ENCODE data around the gene GTPBP10. TPM values are rescaled to one million over a fixed set of nuclear protein-coding genes. Genes with fewer than 3 reads are reported as not detected.

GTPBP10 gene
- total and polyA plus RNA-seq, 2 of the 13 experiments (the other 11 are each of a cell fraction or from before 2014, with no cell fraction given) = 13.3 to 38.7 TPM

GRCh38 chr7:90345016-90345415, 1.5 kb upstream of the GTPBP10 start:
- DNase-seq (ENCODE audit: low spot score) (no peak), FAIRE-seq (no peak), ATAC-seq (no peak)
- Histone ChIP-seq H2AFZ (ENCODE audit: low read length) (peak overlapping the region; percentile 89), H3K4me3 (replicated peaks in 1 of 3; ENCODE audit: insufficient read depth in 1 of 3, low read depth in 2 of 3, low read length in 3 of 3) (peak overlapping the region; percentile 80 to 97 (median 89); a peak in 4 of 6 replicates), H3K27me3 (ENCODE audit: control insufficient read depth in 1 of 2, insufficient read depth in 2 of 2, low read length in 2 of 2) (no peaks in the 10 kb centered on the region; a peak in 1 of 5 replicates), H3K27ac (ENCODE audit: extremely low read length, insufficient read depth, low read length) (no peak overlapping the region), H3K36me3 (replicated peaks in 1 of 2; ENCODE audit: control insufficient read depth in 1 of 2, insufficient read depth in 2 of 2, low read length in 2 of 2) (no peaks in the 10 kb centered on the region), H3K79me2 (ENCODE audit: insufficient read depth, low read length) (peaks cover 28% of the 10 kb centered on the region), H3K9me3 (ENCODE audit: low read length) (no peaks in the 10 kb centered on the region), H4K20me1 (ENCODE audit: insufficient read depth, low read length) (no peaks in the 10 kb centered on the region), H3K4me1 (ENCODE audit: insufficient read depth, low read length) (peaks cover 33% of the 10 kb centered on the region), H3K9ac (ENCODE audit: insufficient read depth, low read depth, low read length) (peak overlapping the region; percentile 94; the same call in 1 of the 2 replicates), H3K4me2 (ENCODE audit: low read depth, low read length) (peak overlapping the region; percentile 78)
- no peak for TF ChIP-seq NCOA5 (CRISPR knock-in tag; IDR thresholded peaks at IDR 0.05)
- no peak for TF ChIP-seq BCL3 (CRISPR knock-in tag; IDR thresholded peaks at IDR 0.05)
- 0 out of 2 replicates have a peak, but pooled peaks have one; percentile 2 for TF ChIP-seq GATAD2A (CRISPR knock-in tag; IDR thresholded peaks at IDR 0.05)
- ChIA-PET POLR2A (interaction anchor here (1.5 kb wide), 2 partner anchors 59 to 134 kb away, joined by 5 to 6 read pairs; partner anchors contain the start of gene STEAP2), CTCF (ENCODE audit: low intra/inter-chr PET ratio, low total read pairs) (no interaction called here)
- in situ Hi-C loops (cut with HindIII; ENCODE audit: extremely low pct_ligation_motif_present, low pct_unique_long_range_greater_than_20kb) (loop anchor here (5.0 kb wide), 1 partner anchor 62 kb away; no protein-coding TSS in a partner anchor), intact Hi-C loops (cut with micrococcal nuclease; ENCODE audit: unreplicated experiment) (loop anchor here (5.0 kb wide), 2 partner anchors 78 to 193 kb away; partner anchors contain the start of gene STEAP1)
- no TSS peak for BruUV-seq (replicated peaks)

GRCh38 chr7:90345595-90346335, 751 bp upstream of the GTPBP10 start:
- H3K27me3 ChIP-seq (ENCODE audit: control insufficient read depth in 1 of 2, insufficient read depth in 2 of 2, low read length in 2 of 2) = no peaks in the 10 kb centered on the region; a peak in 1 of 5 replicates
- H3K9me3 ChIP-seq (ENCODE audit: low read length) = no peaks in the 10 kb centered on the region
- peaks cover 35% of the 10 kb centered on the region for H3K79me2 ChIP-seq (ENCODE audit: insufficient read depth, low read length)
- intact Hi-C loops (cut with micrococcal nuclease; ENCODE audit: unreplicated experiment) (loop anchor here (1.0 to 5.0 kb wide), 5 partner anchors 58 to 193 kb away; partner anchors contain the start of genes CLDN12, STEAP1 and STEAP2), in situ Hi-C loops (cut with HindIII; ENCODE audit: extremely low pct_ligation_motif_present, low pct_unique_long_range_greater_than_20kb) (loop anchor here (5.0 kb wide), 1 partner anchor 62 kb away; no protein-coding TSS in a partner anchor)
- no peak for FAIRE-seq
- WGBS (ENCODE audit: low lambda C conversion rate) = 1% methylated on average over 18 of the region's 18 CpGs
- H3K4me2 ChIP-seq (ENCODE audit: low read depth, low read length) = peak overlapping the region; percentile 78
- H3K27ac ChIP-seq (ENCODE audit: extremely low read length, insufficient read depth, low read length) = peak overlapping the region; percentile 97
- H2AFZ ChIP-seq (ENCODE audit: low read length) = peak overlapping the region; percentile 89
- ATAC-seq = peak; percentile 62
- peaks cover 33% of the 10 kb centered on the region for H3K4me1 ChIP-seq (ENCODE audit: insufficient read depth, low read length)
- POLR2A ChIA-PET = interaction anchor here (1.0 to 1.5 kb wide), 5 partner anchors 9 to 173 kb away, joined by 3 to 6 read pairs (median 3); partner anchors contain the start of gene STEAP2
- H3K4me3 ChIP-seq (replicated peaks in 1 of 3; ENCODE audit: insufficient read depth in 1 of 3, low read depth in 2 of 3, low read length in 3 of 3) = peak overlapping the region; percentile 80 to 97 (median 89)
- DNase-seq (ENCODE audit: low spot score) = peak; percentile 18
- CTCF ChIA-PET (ENCODE audit: low intra/inter-chr PET ratio, low total read pairs) = interaction anchor here (1.2 kb wide), 1 partner anchor 68 kb away, joined by 3 read pairs; no protein-coding TSS in a partner anchor
- no peaks in the 10 kb centered on the region for H4K20me1 ChIP-seq (ENCODE audit: insufficient read depth, low read length)
- TSS peak; percentile 88 for BruUV-seq (replicated peaks)
- H3K9ac ChIP-seq (ENCODE audit: insufficient read depth, low read depth, low read length) = peak overlapping the region; percentile 94
- no peaks in the 10 kb centered on the region for H3K36me3 ChIP-seq (replicated peaks in 1 of 2; ENCODE audit: control insufficient read depth in 1 of 2, insufficient read depth in 2 of 2, low read length in 2 of 2)
- TF ChIP-seq PHF8 (CRISPR knock-in tag; IDR thresholded peaks at IDR 0.05) (no peak), SIN3B (IDR thresholded peaks at IDR 0.05; ENCODE audit: low read length) (no peak), FOXJ3 (CRISPR knock-in tag; IDR thresholded peaks at IDR 0.05; ENCODE audit: borderline replicate concordance) (no peak), E2F2 (CRISPR knock-in tag; IDR thresholded peaks at IDR 0.05; ENCODE audit: borderline replicate concordance) (no peak), ZNF34 (CRISPR knock-in tag; IDR thresholded peaks at IDR 0.05; ENCODE audit: borderline replicate concordance) (no peak), FOXC1 (CRISPR knock-in tag; IDR thresholded peaks at IDR 0.05; ENCODE audit: borderline replicate concordance) (no peak), HBP1 (CRISPR knock-in tag; IDR thresholded peaks at IDR 0.05; ENCODE audit: low read depth) (no peak), ZNF292 (CRISPR knock-in tag; IDR thresholded peaks at IDR 0.05; ENCODE audit: borderline replicate concordance, low read depth) (peak; percentile 38; the same call in 1 of the 2 replicates)
